WI38 (cell line): ENCODE measurements around the gene FADS6.

Source experiments
- H3K4me3 ChIP-seq: 2 replicates; pipeline ENCODE4 v1.5.1; 2011; ENCODE audit warnings: low read depth, mild to moderate bottlenecking, control low read depth, low read length
- CTCF ChIP-seq: IDR thresholded peaks from 2 replicates; pipeline ENCODE4 v1.5.1; 2012; ENCODE audit warnings: low read depth, mild to moderate bottlenecking, control low read depth, low read length

FADS6 gene

GRCh38 chr17:74898376-74898946 lies 5.0 kb upstream of the FADS6 start:
- no peak overlapping the region for H3K4me3 ChIP-seq
- TF ChIP-seq CTCF = no peak

- no peak overlapping the region for H3K4me3 ChIP-seq
- TF ChIP-seq CTCF = no peak
These were observed 671 bp upstream of the FADS6 start for GRCh38 chr17:74893936-74894671.

GRCh38 chr17:74892013-74892841 lies 1.2 kb downstream of the FADS6 start:
- TF ChIP-seq CTCF = no peak

GRCh38 chr17:74890554-74890953 lies 2.9 kb downstream of the FADS6 start:
- TF ChIP-seq CTCF = no peak
- H3K4me3 ChIP-seq = no peak overlapping the region

More at GRCh38 chr17:74892013-74892841, 1.2 kb downstream of the FADS6 start:
- H3K4me3 ChIP-seq = no peak overlapping the region

GRCh38 chr17:74888469-74888868 lies 5.0 kb downstream of the FADS6 start:
- H3K4me3 ChIP-seq = no peak overlapping the region
- no peak for TF ChIP-seq CTCF

DNA sequence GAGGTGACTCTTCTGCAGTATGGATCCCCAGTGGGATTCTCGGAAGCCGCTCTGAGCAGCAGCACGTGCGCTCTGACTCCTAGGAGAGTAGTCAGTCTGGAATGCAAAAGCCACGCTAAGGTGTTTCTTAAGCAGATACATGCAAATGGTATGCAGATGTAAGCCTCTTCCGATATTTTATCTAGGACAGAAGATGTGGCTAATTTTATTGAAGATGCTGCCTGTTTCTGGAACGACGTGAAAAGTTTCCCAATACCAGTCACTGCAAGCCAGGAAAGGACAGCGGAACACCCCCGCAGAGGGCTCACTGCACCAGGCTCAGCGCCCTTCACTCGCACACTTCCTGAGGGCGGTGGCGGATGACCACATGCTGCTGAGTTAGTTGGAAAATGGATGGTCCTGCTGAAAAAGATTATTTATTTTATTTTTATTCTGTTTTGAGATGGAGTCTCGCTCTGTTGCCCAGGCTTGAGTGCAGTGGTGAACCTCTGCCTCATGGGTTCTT lies 10.1 kb downstream of the FADS6 start:
- no peak for TF ChIP-seq CTCF
- H3K4me3 ChIP-seq = no peak overlapping the region
